ENCODE measurements around the gene RBM20. TPM values are rescaled to one million over a fixed set of nuclear protein-coding genes. Genes with fewer than 3 reads are reported as not detected.

Gene RBM20
- total RNA-seq, 1 donor from 2014 or later, result 1.0 TPM

DNA sequence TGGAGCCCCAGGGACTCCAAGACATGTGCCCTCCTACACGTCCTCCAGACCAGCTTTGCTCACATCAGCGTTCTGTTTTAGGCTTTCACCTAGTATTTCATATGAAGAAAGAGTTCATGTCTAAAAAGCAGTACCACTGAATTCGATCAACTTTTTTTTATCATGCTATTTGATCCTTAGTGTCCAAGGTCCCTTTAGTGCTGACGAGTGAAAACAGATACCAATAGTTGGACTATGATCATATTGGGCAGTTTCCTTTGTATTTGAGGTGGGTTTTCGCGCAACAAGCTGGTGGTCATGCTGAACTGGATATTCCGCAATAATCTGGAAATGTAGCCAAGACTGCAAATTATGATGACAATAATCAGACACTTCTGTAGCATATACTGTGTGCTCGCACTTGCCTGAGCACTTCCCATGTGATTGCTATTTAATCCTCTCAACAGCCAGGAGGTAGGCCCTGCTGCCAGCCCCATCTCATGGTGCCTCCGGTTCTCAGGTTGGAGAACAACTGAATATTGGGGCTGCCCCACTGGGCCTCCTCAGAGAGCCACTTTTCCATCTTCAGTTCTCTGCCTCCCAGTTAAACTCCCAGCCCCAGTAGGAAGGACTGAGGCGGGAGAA lies 65.9 kb downstream of the RBM20 start:
- Mint-ChIP-seq H3K27ac (ENCODE audit: unreplicated experiment) (no peak overlapping the region), H3K9me3 (ENCODE audit: unreplicated experiment) (no peaks in the 10 kb centered on the region), H3K4me1 (ENCODE audit: unreplicated experiment) (no peaks in the 10 kb centered on the region), H3K36me3 (ENCODE audit: low read depth, unreplicated experiment) (no peaks in the 10 kb centered on the region), H3K4me3 (ENCODE audit: unreplicated experiment) (no peak overlapping the region), H3K27me3 (ENCODE audit: unreplicated experiment) (peaks cover 1% of the 10 kb centered on the region)
- TF ChIP-seq, protein P1, sequence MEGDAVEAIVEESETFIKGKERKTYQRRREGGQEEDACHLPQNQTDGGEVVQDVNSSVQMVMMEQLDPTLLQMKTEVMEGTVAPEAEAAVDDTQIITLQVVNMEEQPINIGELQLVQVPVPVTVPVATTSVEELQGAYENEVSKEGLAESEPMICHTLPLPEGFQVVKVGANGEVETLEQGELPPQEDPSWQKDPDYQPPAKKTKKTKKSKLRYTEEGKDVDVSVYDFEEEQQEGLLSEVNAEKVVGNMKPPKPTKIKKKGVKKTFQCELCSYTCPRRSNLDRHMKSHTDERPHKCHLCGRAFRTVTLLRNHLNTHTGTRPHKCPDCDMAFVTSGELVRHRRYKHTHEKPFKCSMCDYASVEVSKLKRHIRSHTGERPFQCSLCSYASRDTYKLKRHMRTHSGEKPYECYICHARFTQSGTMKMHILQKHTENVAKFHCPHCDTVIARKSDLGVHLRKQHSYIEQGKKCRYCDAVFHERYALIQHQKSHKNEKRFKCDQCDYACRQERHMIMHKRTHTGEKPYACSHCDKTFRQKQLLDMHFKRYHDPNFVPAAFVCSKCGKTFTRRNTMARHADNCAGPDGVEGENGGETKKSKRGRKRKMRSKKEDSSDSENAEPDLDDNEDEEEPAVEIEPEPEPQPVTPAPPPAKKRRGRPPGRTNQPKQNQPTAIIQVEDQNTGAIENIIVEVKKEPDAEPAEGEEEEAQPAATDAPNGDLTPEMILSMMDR (IDR thresholded peaks at IDR 0.05; ENCODE audit: unreplicated experiment), result no peak
- no peak for DNase-seq (ENCODE audit: low spot score)

DNA sequence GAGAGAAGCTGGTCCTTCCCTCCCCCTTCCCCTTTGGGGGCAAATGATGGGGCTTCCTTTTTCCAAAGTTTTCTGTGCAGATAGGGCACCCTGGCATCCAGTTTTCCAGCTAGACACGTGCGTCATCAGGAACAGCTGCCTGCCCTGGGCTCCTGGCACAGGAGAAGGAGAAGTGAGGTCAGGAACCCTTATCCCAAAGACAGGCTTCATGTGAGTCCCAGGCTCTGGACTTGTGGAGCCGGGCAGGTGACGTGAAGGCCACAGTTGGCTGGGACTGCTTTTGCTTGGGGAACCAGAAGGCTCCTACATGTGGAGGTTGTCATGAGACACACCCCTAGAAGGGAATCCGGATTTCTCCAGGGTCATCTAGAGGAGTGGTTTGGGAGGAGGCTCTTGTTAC lies 66.5 kb downstream of the RBM20 start:
- DNase-seq (ENCODE audit: low spot score), result no peak
- H3K4me3 Mint-ChIP-seq (ENCODE audit: unreplicated experiment), result no peak overlapping the region
- no peaks in the 10 kb centered on the region for H3K4me1 Mint-ChIP-seq (ENCODE audit: unreplicated experiment)
- no peak overlapping the region for H3K27ac Mint-ChIP-seq (ENCODE audit: unreplicated experiment)
- TF ChIP-seq, protein P1 (IDR thresholded peaks at IDR 0.05; ENCODE audit: unreplicated experiment), result no peak
- H3K36me3 Mint-ChIP-seq (ENCODE audit: low read depth, unreplicated experiment), result no peaks in the 10 kb centered on the region
- no peaks in the 10 kb centered on the region for H3K9me3 Mint-ChIP-seq (ENCODE audit: unreplicated experiment)
- H3K27me3 Mint-ChIP-seq (ENCODE audit: unreplicated experiment), result peaks cover 1% of the 10 kb centered on the region

DNA sequence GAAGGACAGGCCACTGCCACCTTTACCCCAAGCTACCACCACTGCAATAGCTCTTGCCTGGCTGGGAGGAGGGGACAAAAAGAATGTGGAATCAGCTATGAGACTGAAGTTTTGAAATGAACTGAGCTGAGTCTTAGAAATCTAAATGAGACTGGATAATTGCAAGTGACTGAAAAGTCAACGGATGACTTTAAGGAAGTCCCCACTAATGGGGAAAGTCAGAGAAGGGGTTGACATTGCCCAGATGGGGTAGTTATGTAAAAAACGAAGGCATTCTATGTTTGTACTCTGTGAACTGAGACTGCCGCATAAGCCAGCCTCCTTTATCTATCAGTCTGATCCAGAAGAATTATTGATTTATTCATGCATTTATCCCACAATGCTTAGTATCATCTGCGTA lies 67.2 kb downstream of the RBM20 start:
- Mint-ChIP-seq H3K4me1 (ENCODE audit: unreplicated experiment) (no peaks in the 10 kb centered on the region), H3K4me3 (ENCODE audit: unreplicated experiment) (no peak overlapping the region), H3K27ac (ENCODE audit: unreplicated experiment) (no peak overlapping the region), H3K27me3 (ENCODE audit: unreplicated experiment) (peaks cover 4% of the 10 kb centered on the region), H3K9me3 (ENCODE audit: unreplicated experiment) (no peaks in the 10 kb centered on the region), H3K36me3 (ENCODE audit: low read depth, unreplicated experiment) (no peaks in the 10 kb centered on the region)
- no peak for DNase-seq (ENCODE audit: low spot score)
- TF ChIP-seq, protein P1 (IDR thresholded peaks at IDR 0.05; ENCODE audit: unreplicated experiment), result no peak

DNA sequence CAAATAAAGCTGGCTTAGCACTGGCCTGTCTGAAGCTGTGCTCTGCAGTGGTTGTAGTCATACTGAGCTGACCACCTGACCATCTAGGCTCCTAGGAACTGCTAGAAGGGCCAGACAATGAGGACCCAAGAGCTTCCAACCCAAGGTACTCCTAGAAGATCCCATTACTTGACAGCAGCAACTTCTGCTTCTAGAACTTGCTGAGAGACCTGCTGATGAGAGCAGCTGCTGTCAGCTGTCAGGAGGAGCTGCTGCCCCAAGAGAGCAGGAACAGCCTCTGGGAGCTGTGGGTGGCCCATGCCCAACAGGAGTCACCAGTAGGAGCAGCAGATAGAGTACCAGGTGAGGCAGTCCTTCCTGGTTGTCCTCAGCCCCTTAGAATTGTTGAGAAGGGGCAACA lies 70.2 kb downstream of the RBM20 start:
- Mint-ChIP-seq H3K9me3 (ENCODE audit: unreplicated experiment) (no peaks in the 10 kb centered on the region), H3K27me3 (ENCODE audit: unreplicated experiment) (peaks cover 9% of the 10 kb centered on the region), H3K27ac (ENCODE audit: unreplicated experiment) (no peak overlapping the region), H3K4me1 (ENCODE audit: unreplicated experiment) (peaks cover 6% of the 10 kb centered on the region), H3K4me3 (ENCODE audit: unreplicated experiment) (no peak overlapping the region), H3K36me3 (ENCODE audit: low read depth, unreplicated experiment) (no peaks in the 10 kb centered on the region)
- TF ChIP-seq, protein P1 (IDR thresholded peaks at IDR 0.05; ENCODE audit: unreplicated experiment), result no peak
- no peak for DNase-seq (ENCODE audit: low spot score)

DNA sequence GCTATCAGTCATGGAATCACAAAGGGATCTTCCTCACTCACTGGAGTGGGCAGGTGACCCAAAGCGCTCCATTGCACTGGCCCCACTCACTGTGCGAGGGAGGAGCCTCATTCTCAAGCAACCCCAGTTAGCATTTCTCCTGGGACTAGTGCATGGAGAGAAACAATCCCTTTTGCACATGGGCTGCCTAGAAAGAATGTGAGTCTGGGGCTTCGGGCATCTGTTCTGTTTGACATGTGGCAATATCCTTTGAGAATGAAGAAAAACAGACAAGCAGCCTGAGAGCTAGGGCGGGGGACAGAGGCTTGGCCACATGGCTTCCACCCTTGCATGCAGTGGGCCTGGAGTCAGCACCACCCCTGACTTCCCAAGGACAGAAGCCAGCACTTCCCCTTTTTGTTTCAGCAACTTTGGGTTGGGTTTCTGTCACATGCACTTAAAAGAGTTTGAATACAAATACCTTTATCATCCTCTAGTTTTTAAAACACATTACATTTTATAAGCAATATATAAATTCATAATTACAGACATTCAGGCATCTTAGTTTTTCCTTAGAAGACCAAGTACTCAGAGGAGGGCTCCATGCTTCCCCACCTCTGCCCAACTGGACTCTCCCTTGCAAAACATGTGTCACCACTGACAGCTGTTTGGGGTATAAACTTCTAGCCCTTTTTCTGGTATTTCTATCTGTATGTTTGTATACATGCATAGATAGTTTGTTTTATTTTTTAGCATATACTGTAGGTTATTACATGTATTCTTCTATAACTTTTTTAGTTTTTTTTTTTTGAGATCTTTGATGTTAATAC lies 73.8 kb downstream of the RBM20 start:
- no peak overlapping the region for H3K27ac Mint-ChIP-seq (ENCODE audit: unreplicated experiment)
- no peaks in the 10 kb centered on the region for H3K9me3 Mint-ChIP-seq (ENCODE audit: unreplicated experiment)
- DNase-seq (ENCODE audit: low spot score), result no peak
- TF ChIP-seq, protein P1 (IDR thresholded peaks at IDR 0.05; ENCODE audit: unreplicated experiment), result no peak
- no peaks in the 10 kb centered on the region for H3K36me3 Mint-ChIP-seq (ENCODE audit: low read depth, unreplicated experiment)
- H3K4me3 Mint-ChIP-seq (ENCODE audit: unreplicated experiment), result no peak overlapping the region
- peaks cover 13% of the 10 kb centered on the region for H3K27me3 Mint-ChIP-seq (ENCODE audit: unreplicated experiment)
- H3K4me1 Mint-ChIP-seq (ENCODE audit: unreplicated experiment), result peaks cover 6% of the 10 kb centered on the region
